OCI-LY3 (cell line): ENCODE results near the gene SLC28A1.

Experiments used
- H2AFZ ChIP-seq: fragments of 200-600, 300-600 bp; shearing (Covaris generic); 2 replicates; pipeline ENCODE4 v1.6.0; 2014; ENCODE audit warnings: antibody characterized with exemption, low read depth, low read length
- H3K27ac ChIP-seq: fragments of 200-600, 300-600 bp; sonication (generic); 2 replicates; pipeline ENCODE4 v1.5.1; 2014; ENCODE audit warnings: mild to moderate bottlenecking, low read length, moderate library complexity, mixed read lengths
- H3K27me3 ChIP-seq: fragments of 200-600, 300-600 bp; sonication (generic); 2 replicates; pipeline ENCODE4 v1.6.1; 2014; ENCODE audit warnings: low read depth, low read length, mixed read lengths
- H3K36me3 ChIP-seq: fragments of 200-600, 300-600 bp; sonication (generic); replicated peaks from 2 replicates; pipeline ENCODE3; 2014; ENCODE audit warnings: low read depth, low read length, mixed read lengths
- H3K4me1 ChIP-seq: fragments of 300-600, 200-600 bp; sonication (generic); 2 replicates; pipeline ENCODE4 v1.6.1; 2014; ENCODE audit warnings: low read length, mixed read lengths
- H3K4me2 ChIP-seq: fragments of 200-600, 300-600 bp; sonication (generic); 2 replicates; pipeline ENCODE4 v1.6.1; 2014; ENCODE audit warnings: low read length, mixed read lengths
- H3K4me3 ChIP-seq: fragments of 300-600, 200-600 bp; sonication (generic); 2 replicates; pipeline ENCODE4 v1.5.1; 2014; ENCODE audit warnings: antibody characterized with exemption, mild to moderate bottlenecking, low read length, moderate library complexity
- H3K79me2 ChIP-seq: fragments of 300-600, 200-600 bp; shearing (Covaris generic); 2 replicates; pipeline ENCODE4 v1.6.1; 2014; ENCODE audit warnings: mild to moderate bottlenecking, low read length, mixed read lengths
- H3K9ac ChIP-seq: fragments of 300-600, 200-600 bp; shearing (Covaris generic); 2 replicates; pipeline ENCODE4 v1.6.0; 2014; ENCODE audit warnings: mild to moderate bottlenecking, low read length, moderate library complexity
- H3K9me3 ChIP-seq: fragments of 200-600, 300-600 bp; shearing (Covaris generic); 2 replicates; pipeline ENCODE4 v1.6.1; 2014; ENCODE audit warnings: low read length, mixed read lengths; ENCODE audit not compliant: insufficient read depth
- H4K20me1 ChIP-seq: fragments of 200-600, 300-600 bp; sonication (generic); 2 replicates; pipeline ENCODE4 v1.6.1; 2016; ENCODE audit warnings: low read length, mixed read lengths; ENCODE audit not compliant: insufficient read depth
- EZH2phosphoT487 ChIP-seq: fragments of 200-600 bp; shearing (Covaris generic); IDR thresholded peaks from 2 replicates; pipeline ENCODE4 v1.6.1; 2018; ENCODE audit warnings: antibody characterized with exemption, mixed run types, low read depth
- TF ChIP-seq, protein P1 (sequence below): fragments of 200-600, 300-600 bp; sonication (generic); IDR thresholded peaks from 2 replicates; pipeline ENCODE4 v1.5.1; 2014; ENCODE audit warnings: antibody characterized with exemption, low read length, low read depth

Gene SLC28A1

DNA sequence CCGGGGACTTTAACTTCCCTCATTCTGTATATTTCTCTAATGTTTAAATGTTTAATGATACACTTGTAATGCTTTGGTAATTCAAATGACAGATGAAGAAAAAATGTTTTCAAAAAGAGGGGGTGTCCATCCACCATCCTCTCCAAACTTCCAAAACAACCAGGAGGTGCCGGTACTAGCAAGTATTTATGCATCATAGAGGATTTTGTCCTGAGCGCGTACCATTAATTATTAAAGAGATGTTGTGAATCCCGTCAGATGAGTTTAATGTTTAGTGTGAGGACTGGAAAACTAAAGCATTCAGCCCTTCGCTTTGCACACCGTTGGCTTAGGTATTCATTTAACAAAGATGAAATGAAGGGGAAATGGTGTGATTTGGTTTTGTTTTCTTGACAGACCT lies 1.3 kb downstream of the SLC28A1 start:
- H3K4me3 ChIP-seq = no peak overlapping the region
- no peaks in the 10 kb centered on the region for H3K27me3 ChIP-seq
- no peak overlapping the region for H3K4me2 ChIP-seq
- no peaks in the 10 kb centered on the region for H3K36me3 ChIP-seq
- H3K4me1 ChIP-seq = peaks cover 11% of the 10 kb centered on the region
- no peak overlapping the region for H3K27ac ChIP-seq
- no peak for TF ChIP-seq EZH2phosphoT487
- TF ChIP-seq, protein P1, sequence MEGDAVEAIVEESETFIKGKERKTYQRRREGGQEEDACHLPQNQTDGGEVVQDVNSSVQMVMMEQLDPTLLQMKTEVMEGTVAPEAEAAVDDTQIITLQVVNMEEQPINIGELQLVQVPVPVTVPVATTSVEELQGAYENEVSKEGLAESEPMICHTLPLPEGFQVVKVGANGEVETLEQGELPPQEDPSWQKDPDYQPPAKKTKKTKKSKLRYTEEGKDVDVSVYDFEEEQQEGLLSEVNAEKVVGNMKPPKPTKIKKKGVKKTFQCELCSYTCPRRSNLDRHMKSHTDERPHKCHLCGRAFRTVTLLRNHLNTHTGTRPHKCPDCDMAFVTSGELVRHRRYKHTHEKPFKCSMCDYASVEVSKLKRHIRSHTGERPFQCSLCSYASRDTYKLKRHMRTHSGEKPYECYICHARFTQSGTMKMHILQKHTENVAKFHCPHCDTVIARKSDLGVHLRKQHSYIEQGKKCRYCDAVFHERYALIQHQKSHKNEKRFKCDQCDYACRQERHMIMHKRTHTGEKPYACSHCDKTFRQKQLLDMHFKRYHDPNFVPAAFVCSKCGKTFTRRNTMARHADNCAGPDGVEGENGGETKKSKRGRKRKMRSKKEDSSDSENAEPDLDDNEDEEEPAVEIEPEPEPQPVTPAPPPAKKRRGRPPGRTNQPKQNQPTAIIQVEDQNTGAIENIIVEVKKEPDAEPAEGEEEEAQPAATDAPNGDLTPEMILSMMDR = no peak
- no peak overlapping the region for H2AFZ ChIP-seq
- no peaks in the 10 kb centered on the region for H4K20me1 ChIP-seq
- H3K9ac ChIP-seq = no peak overlapping the region
- no peaks in the 10 kb centered on the region for H3K9me3 ChIP-seq
- H3K79me2 ChIP-seq = no peaks in the 10 kb centered on the region

DNA sequence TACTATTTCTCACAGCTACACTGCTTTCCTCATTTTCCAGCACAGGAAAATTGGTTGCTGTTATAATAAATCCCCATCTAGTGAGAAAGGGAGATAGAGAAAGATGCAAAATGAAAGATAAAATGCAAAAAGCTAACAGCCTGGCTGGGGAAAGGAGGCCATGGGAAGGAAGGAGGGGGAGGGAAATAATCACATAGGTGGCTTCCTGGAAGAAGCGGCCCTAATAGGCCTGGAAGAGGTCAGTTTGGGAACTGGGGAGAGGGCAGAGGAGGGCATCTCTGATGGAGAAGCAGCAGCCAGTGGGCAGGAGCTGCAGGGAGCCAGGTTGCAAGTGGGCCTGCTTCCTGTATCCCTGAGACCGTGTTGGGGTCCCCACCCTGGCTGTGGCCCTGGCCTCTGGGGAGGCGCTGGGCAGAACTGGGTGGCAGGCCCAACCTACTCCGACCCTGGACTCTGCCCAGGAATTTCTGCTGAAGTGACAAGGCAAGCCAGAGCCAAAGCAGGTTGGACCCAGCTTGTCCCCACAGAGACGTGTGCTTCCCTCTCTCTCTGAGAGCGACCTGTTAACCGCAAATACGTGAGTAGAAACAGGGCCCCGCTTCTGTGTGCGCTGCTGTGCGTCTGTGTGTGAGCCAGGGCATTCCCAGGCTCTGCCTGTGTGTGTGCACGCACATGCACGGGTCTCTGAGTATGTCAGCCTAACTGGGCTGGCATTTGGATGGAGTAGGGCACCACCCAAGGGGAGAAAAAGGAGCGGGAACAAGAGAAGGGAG lies 1.9 kb downstream of the SLC28A1 start:
- TF ChIP-seq, protein P1 = no peak
- no peak for TF ChIP-seq EZH2phosphoT487
- no peak overlapping the region for H3K27ac ChIP-seq
- no peak overlapping the region for H2AFZ ChIP-seq
- no peak overlapping the region for H3K9ac ChIP-seq
- H3K4me2 ChIP-seq = no peak overlapping the region
- no peak overlapping the region for H3K4me3 ChIP-seq
- H3K4me1 ChIP-seq = peaks cover 11% of the 10 kb centered on the region
- no peaks in the 10 kb centered on the region for H4K20me1 ChIP-seq
- H3K36me3 ChIP-seq = no peaks in the 10 kb centered on the region
- H3K79me2 ChIP-seq = no peaks in the 10 kb centered on the region
- no peaks in the 10 kb centered on the region for H3K9me3 ChIP-seq
- H3K27me3 ChIP-seq = 0 out of 2 replicates have a peak, but pooled peaks cover 3% of the 10 kb centered on the region

DNA sequence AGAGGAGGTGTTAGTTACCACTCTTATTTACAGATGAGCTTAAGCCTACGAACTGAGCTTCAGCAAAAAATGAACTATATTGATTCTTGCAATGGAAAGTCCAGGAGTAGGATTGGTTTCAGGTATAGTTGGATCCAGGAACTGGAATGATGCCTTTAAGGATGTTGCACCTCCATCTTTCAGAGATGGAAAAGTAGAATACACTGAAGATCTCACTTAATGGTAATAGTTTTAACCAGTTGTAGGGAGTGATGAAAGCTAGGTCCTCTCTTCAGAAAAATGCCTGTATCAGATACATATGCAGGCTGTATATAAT lies 2.5 kb downstream of the SLC28A1 start:
- no peaks in the 10 kb centered on the region for H4K20me1 ChIP-seq
- 0 out of 2 replicates have a peak, but pooled peaks cover 3% of the 10 kb centered on the region for H3K27me3 ChIP-seq
- no peak overlapping the region for H3K4me2 ChIP-seq
- no peaks in the 10 kb centered on the region for H3K9me3 ChIP-seq
- no peak overlapping the region for H3K4me3 ChIP-seq
- peaks cover 11% of the 10 kb centered on the region for H3K4me1 ChIP-seq
- TF ChIP-seq, protein P1 = no peak
- no peak for TF ChIP-seq EZH2phosphoT487
- no peak overlapping the region for H3K27ac ChIP-seq
- no peaks in the 10 kb centered on the region for H3K36me3 ChIP-seq
- H3K9ac ChIP-seq = no peak overlapping the region
- no peaks in the 10 kb centered on the region for H3K79me2 ChIP-seq
- H2AFZ ChIP-seq = no peak overlapping the region

DNA sequence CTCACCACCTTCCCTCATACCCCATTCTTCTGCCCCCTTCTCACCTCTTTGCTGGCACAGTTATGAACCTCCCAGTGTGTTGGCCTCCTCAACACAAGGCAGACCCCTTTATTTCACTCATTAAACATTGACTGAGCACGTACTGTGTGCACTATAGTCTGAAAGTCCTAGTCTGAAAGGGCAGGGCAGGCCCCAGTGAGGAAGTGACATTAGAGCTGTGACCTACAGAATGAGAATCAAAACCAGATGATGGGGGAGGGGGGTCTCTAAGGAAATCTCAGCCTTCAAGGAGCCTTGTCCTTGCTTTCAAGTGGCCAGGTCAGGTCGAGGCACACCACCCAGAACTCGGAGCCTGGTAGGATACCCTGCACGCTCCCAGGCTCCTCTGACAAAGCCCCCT lies 3.5 kb downstream of the SLC28A1 start:
- TF ChIP-seq, protein P1 = no peak
- no peak for TF ChIP-seq EZH2phosphoT487
- Histone ChIP-seq H3K27ac (0 out of 2 replicates have a peak overlapping the region, but pooled peaks have one; percentile 6), H3K79me2 (no peaks in the 10 kb centered on the region), H3K9me3 (no peaks in the 10 kb centered on the region), H3K4me2 (peak overlapping the region; percentile 56), H4K20me1 (no peaks in the 10 kb centered on the region), H3K4me1 (peaks cover 11% of the 10 kb centered on the region), H3K27me3 (0 out of 2 replicates have a peak, but pooled peaks cover 3% of the 10 kb centered on the region), H2AFZ (peak overlapping the region; percentile 95), H3K4me3 (peak overlapping the region; percentile 12; the same call in 1 of the 2 replicates), H3K9ac (peak overlapping the region; percentile 39; the same call in 1 of the 2 replicates), H3K36me3 (no peaks in the 10 kb centered on the region)
